HK-2 (cell line): ENCODE results near the gene EAPP.
"Not testable (repeated sequence)": the region's sequence is repeated elsewhere in the genome, so short reads cannot be mapped to it uniquely, and the experiment has no call there.

ENCODE experiments used
- DNase-seq: peaks from one replicate; pipeline ENCODE4 v3.0.0-alpha.2; 2018; ENCODE audit not compliant: unreplicated experiment

The EAPP gene

GRCh38 chr14:34538096-34538495 is 1.4 kb downstream of the EAPP start:
- not testable (repeated sequence) for DNase-seq

- no peak for DNase-seq
Observed at GRCh38 chr14:34537677-34538009, 1.9 kb downstream of the EAPP start.

GRCh38 chr14:34536951-34537676 is 2.4 kb downstream of the EAPP start:
- peak; percentile 45 for DNase-seq

- DNase-seq: no peak
Observed at GRCh38 chr14:34527591-34527990, 11.9 kb downstream of the EAPP start.

- DNase-seq: not testable (repeated sequence)
Observed at GRCh38 chr14:34524216-34524615, 15.3 kb downstream of the EAPP start.

- DNase-seq: no peak
Observed at GRCh38 chr14:34522496-34522895, 17.0 kb downstream of the EAPP start.

- DNase-seq: not testable (repeated sequence)
Observed at GRCh38 chr14:34521071-34521470, 18.4 kb downstream of the EAPP start.

GRCh38 chr14:34520304-34520970 is 19.1 kb downstream of the EAPP start:
- DNase-seq: not testable (repeated sequence)

GRCh38 chr14:34507884-34508283 is 31.6 kb downstream of the EAPP start:
- DNase-seq: no peak

GRCh38 chr14:34507459-34507858 is 32.0 kb downstream of the EAPP start:
- DNase-seq: no peak

GRCh38 chr14:34505124-34505491 is 34.4 kb downstream of the EAPP start:
- not testable (repeated sequence) for DNase-seq

GRCh38 chr14:34504027-34504426 is 35.5 kb downstream of the EAPP start:
- not testable (repeated sequence) for DNase-seq

GRCh38 chr14:34502545-34503225 is 36.8 kb downstream of the EAPP start:
- no peak for DNase-seq

- no peak for DNase-seq
Observed at GRCh38 chr14:34502001-34502400, 37.5 kb downstream of the EAPP start.

GRCh38 chr14:34501004-34501580 is 38.4 kb downstream of the EAPP start:
- peak; percentile 18 for DNase-seq

GRCh38 chr14:34498684-34499412 is 40.7 kb downstream of the EAPP start:
- DNase-seq: no peak

GRCh38 chr14:34496679-34497513 is 42.6 kb downstream of the EAPP start:
- peak; percentile 58 for DNase-seq

- no peak for DNase-seq
Observed at GRCh38 chr14:34496007-34496678, 43.4 kb downstream of the EAPP start.

- no peak for DNase-seq
Observed at GRCh38 chr14:34489324-34489723, 50.2 kb downstream of the EAPP start.

GRCh38 chr14:34488528-34488927 is 51.0 kb downstream of the EAPP start:
- no peak for DNase-seq
